ENCODE results near the gene TP53I11. TPM values are rescaled to one million over a fixed set of nuclear protein-coding genes. Genes with fewer than 3 reads are reported as not detected.

Gene TP53I11
- total RNA-seq, 1 donor, result 47.8 TPM

DNA sequence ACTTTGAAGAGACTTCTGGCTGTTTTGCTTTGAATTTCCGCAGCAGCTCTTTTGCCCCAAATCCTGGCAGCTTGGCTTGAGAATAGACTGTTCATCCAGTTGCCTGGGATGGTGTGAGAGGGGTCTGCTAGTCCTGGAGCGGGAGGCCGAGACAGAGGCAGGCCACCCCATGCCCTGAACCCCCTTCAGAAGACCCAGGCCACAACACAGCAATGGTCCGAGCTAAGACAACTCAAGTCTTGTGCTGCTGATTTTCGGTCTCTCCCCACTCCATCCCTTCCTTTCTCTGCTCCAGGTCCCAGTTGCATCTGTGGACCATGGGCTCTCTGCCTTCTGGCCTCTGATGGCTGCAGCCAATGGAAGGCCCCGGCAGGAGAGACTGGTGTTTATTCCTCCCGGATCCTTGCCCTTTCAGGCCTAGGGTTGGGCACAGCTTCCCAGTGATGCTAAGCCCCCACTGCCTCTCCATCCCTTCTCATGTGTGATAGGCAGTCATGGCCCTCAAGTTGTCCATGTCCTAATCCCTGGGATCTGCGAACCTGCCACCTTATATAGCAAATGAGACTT is 31.9 kb upstream of the TP53I11 start:
- Histone ChIP-seq H3K4me3 (ENCODE audit: insufficient read depth, low read length) (no peak overlapping the region), H3K4me2 (ENCODE audit: insufficient read depth, low read length) (no peak overlapping the region), H3K79me2 (ENCODE audit: insufficient read depth, low read length) (no peaks in the 10 kb centered on the region), H2AFZ (ENCODE audit: low read length) (no peak overlapping the region), H3K36me3 (ENCODE audit: insufficient read depth, low read length) (no peaks in the 10 kb centered on the region), H3K27ac (ENCODE audit: low read depth, low read length) (no peak overlapping the region), H3K27me3 (ENCODE audit: insufficient read depth, low read length) (peaks cover 22% of the 10 kb centered on the region), H3K4me1 (ENCODE audit: insufficient read depth, low read length) (no peaks in the 10 kb centered on the region), H3K9me3 (ENCODE audit: low read depth, low read length) (no peaks in the 10 kb centered on the region), H4K20me1 (ENCODE audit: insufficient read depth, low read length) (no peaks in the 10 kb centered on the region)
- no peak for TF ChIP-seq CTCF (IDR thresholded peaks at IDR 0.05; ENCODE audit: extremely low read depth, low read depth, low read length)
- no peak for DNase-seq (ENCODE audit: insufficient read length, low spot score, missing footprints)

GRCh38 chr11:44980533-44981427 is 30.1 kb upstream of the TP53I11 start:
- Histone ChIP-seq H3K79me2 (ENCODE audit: insufficient read depth, low read length) (no peaks in the 10 kb centered on the region), H2AFZ (ENCODE audit: low read length) (no peak overlapping the region), H3K9me3 (ENCODE audit: low read depth, low read length) (no peaks in the 10 kb centered on the region), H3K27me3 (ENCODE audit: insufficient read depth, low read length) (peaks cover 8% of the 10 kb centered on the region), H3K4me1 (ENCODE audit: insufficient read depth, low read length) (no peaks in the 10 kb centered on the region), H3K4me2 (ENCODE audit: insufficient read depth, low read length) (no peak overlapping the region), H4K20me1 (ENCODE audit: insufficient read depth, low read length) (no peaks in the 10 kb centered on the region), H3K4me3 (ENCODE audit: insufficient read depth, low read length) (no peak overlapping the region), H3K27ac (ENCODE audit: low read depth, low read length) (no peak overlapping the region), H3K36me3 (ENCODE audit: insufficient read depth, low read length) (no peaks in the 10 kb centered on the region)
- no peak for TF ChIP-seq CTCF (IDR thresholded peaks at IDR 0.05; ENCODE audit: extremely low read depth, low read depth, low read length)
- no peak for DNase-seq (ENCODE audit: insufficient read length, low spot score, missing footprints)

DNA sequence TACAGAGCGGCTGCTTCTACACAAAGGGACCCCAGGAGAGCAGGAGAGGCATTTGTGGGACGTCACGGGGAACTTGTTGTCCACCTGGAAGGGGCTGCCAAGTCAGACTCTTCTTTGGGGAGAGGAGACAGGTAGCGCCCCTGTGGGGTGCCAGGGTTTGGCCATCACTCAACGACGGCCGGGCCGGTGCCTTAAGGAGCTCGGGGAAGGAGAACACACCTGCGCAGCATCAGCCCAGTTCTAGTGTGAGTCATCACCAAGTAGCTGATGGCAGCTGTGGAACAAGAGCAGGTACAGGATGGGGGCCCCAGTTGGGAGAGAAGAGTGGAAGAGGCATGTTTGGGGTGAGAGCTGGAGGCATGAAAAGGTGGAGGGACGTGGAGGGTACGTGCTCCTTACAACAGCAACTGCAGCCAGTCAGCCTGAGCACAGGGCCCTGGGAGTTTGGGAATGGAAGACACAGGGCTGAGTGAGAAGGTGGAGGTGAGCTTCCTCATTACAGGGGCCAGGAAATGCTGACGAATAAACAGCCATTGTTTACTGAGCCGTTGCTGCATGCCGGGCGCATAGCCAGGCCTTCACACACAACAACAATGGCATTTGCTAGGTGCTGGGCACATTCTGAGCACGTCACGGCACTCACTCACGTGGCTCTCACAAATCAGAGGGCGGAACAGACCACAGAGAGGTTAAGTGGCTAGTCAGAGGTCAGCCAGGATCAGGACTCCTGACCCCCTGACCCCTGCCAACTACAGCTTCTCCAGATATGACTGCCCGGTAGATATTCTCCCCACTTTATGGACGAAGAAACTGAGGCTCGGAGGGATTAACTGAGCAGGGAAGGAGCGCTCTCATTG is 29.1 kb upstream of the TP53I11 start:
- H3K27ac ChIP-seq (ENCODE audit: low read depth, low read length), result no peak overlapping the region
- no peaks in the 10 kb centered on the region for H3K79me2 ChIP-seq (ENCODE audit: insufficient read depth, low read length)
- H3K27me3 ChIP-seq (ENCODE audit: insufficient read depth, low read length), result peaks cover 3% of the 10 kb centered on the region
- no peak overlapping the region for H3K4me2 ChIP-seq (ENCODE audit: insufficient read depth, low read length)
- no peak overlapping the region for H2AFZ ChIP-seq (ENCODE audit: low read length)
- no peak overlapping the region for H3K4me3 ChIP-seq (ENCODE audit: insufficient read depth, low read length)
- no peaks in the 10 kb centered on the region for H3K36me3 ChIP-seq (ENCODE audit: insufficient read depth, low read length)
- no peaks in the 10 kb centered on the region for H3K9me3 ChIP-seq (ENCODE audit: low read depth, low read length)
- DNase-seq (ENCODE audit: insufficient read length, low spot score, missing footprints), result no peak
- no peak for TF ChIP-seq CTCF (IDR thresholded peaks at IDR 0.05; ENCODE audit: extremely low read depth, low read depth, low read length)
- no peaks in the 10 kb centered on the region for H3K4me1 ChIP-seq (ENCODE audit: insufficient read depth, low read length)
- no peaks in the 10 kb centered on the region for H4K20me1 ChIP-seq (ENCODE audit: insufficient read depth, low read length)
